Measurements from ENCODE around the gene PRR18. TPM values are rescaled to one million over a fixed set of nuclear protein-coding genes. Genes with fewer than 3 reads are reported as not detected.

The PRR18 gene
- total and polyA plus RNA-seq, 2 experiments from 2014 or later, result 0.12 to 0.33 TPM

GRCh38 chr6:166344240-166344639 lies 36.0 kb upstream of the PRR18 start:
- Histone ChIP-seq H3K27me3 (no peaks in the 10 kb centered on the region), H3K27ac (no peak overlapping the region), H3K36me3 (no peaks in the 10 kb centered on the region), H3K9me3 (ENCODE audit: low read depth) (no peaks in the 10 kb centered on the region), H3K4me1 (ENCODE audit: low read depth) (peaks cover 3% of the 10 kb centered on the region), H3K4me3 (no peak overlapping the region)
- DNase-seq (ENCODE audit: low read depth in 1 of 2, low spot score in 1 of 2), result no peak
- TF ChIP-seq CTCF (IDR thresholded peaks at IDR 0.05; ENCODE audit: low read depth, low read length), result no peak

GRCh38 chr6:166343150-166343487 lies 34.9 kb upstream of the PRR18 start:
- no peak for DNase-seq (ENCODE audit: low read depth in 1 of 2, low spot score in 1 of 2)
- no peak overlapping the region for H3K27ac ChIP-seq
- H3K36me3 ChIP-seq, result no peaks in the 10 kb centered on the region
- peaks cover 3% of the 10 kb centered on the region for H3K4me1 ChIP-seq (ENCODE audit: low read depth)
- no peaks in the 10 kb centered on the region for H3K27me3 ChIP-seq
- H3K4me3 ChIP-seq, result peak overlapping the region; percentile 56
- no peak for TF ChIP-seq CTCF (IDR thresholded peaks at IDR 0.05; ENCODE audit: low read depth, low read length)
- no peaks in the 10 kb centered on the region for H3K9me3 ChIP-seq (ENCODE audit: low read depth)

GRCh38 chr6:166342349-166343149 lies 34.4 kb upstream of the PRR18 start, which contains the start of gene SFT2D1:
SFT2D1 (minus strand) TSS chr6:166342545; CDS start chr6:166342481, 64 bp downstream.
- TF ChIP-seq CTCF (IDR thresholded peaks at IDR 0.05; ENCODE audit: low read depth, low read length), result no peak

DNA sequence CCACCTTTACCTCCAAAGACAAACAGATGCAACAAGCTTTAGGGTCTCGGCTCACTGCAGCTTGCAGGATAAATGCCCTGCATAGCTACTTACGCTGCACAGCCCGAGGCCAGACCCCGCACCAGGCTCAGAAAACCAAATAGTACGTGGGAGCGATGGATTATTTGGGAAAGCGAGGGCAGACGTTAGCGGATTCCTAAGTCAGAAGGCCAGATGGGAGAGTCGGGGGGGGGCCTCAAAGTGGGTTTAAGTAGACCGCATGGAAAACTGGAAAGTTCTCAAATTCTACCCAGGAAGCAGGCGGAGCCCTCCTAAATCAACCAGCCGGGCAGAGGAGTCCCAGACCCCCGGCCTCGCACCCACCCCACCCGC lies 33.8 kb upstream of the PRR18 start:
- H3K36me3 ChIP-seq, result no peaks in the 10 kb centered on the region
- peaks cover 3% of the 10 kb centered on the region for H3K4me1 ChIP-seq (ENCODE audit: low read depth)
- H3K27ac ChIP-seq, result peak overlapping the region; percentile 94
- peak in 1 of 2 donors; percentile 39 for DNase-seq (ENCODE audit: low read depth in 1 of 2, low spot score in 1 of 2)
- TF ChIP-seq CTCF (IDR thresholded peaks at IDR 0.05; ENCODE audit: low read depth, low read length), result no peak
- no peaks in the 10 kb centered on the region for H3K27me3 ChIP-seq
- H3K4me3 ChIP-seq, result peak overlapping the region; percentile 56
- no peaks in the 10 kb centered on the region for H3K9me3 ChIP-seq (ENCODE audit: low read depth)

More at GRCh38 chr6:166342349-166343149, 34.4 kb upstream of the PRR18 start, which contains the start of gene SFT2D1:
- peak; percentile 87 to 91 for DNase-seq (ENCODE audit: low read depth in 1 of 2, low spot score in 1 of 2)
- Histone ChIP-seq H3K4me1 (ENCODE audit: low read depth) (peaks cover 3% of the 10 kb centered on the region), H3K27ac (peak within 1 kb of the TSS; percentile 94), H3K36me3 (no peaks in the 10 kb centered on the region), H3K27me3 (no peaks in the 10 kb centered on the region), H3K4me3 (peak within 1 kb of the TSS; percentile 56), H3K9me3 (ENCODE audit: low read depth) (no peaks in the 10 kb centered on the region)

GRCh38 chr6:166341464-166341863 lies 33.3 kb upstream of the PRR18 start:
- H3K4me1 ChIP-seq (ENCODE audit: low read depth), result peaks cover 3% of the 10 kb centered on the region
- H3K4me3 ChIP-seq, result peak overlapping the region; percentile 56
- no peak overlapping the region for H3K27ac ChIP-seq
- H3K36me3 ChIP-seq, result no peaks in the 10 kb centered on the region
- no peaks in the 10 kb centered on the region for H3K9me3 ChIP-seq (ENCODE audit: low read depth)
- no peak for TF ChIP-seq CTCF (IDR thresholded peaks at IDR 0.05; ENCODE audit: low read depth, low read length)
- DNase-seq (ENCODE audit: low read depth in 1 of 2, low spot score in 1 of 2), result peak in 1 of 2 donors; percentile 12
- no peaks in the 10 kb centered on the region for H3K27me3 ChIP-seq
